Vagina (tissue), 2 donors: ENCODE measurements around the gene USH2A.

ENCODE experiments used
- POLR2A ChIP-seq, 2 donors: fragments of 450-650 bp; IDR thresholded peaks; one replicate each; pipeline ENCODE4 v1.6.1; 2017; ENCODE audit warnings: antibody characterized with exemption in 2 of 2, mild to moderate bottlenecking in 2 of 2, moderate library complexity in 2 of 2
- POLR2AphosphoS5 ChIP-seq, 2 donors: sonication (generic); formaldehyde crosslinking; IDR thresholded peaks; one replicate each; pipeline ENCODE4 v1.9.0; 2017; ENCODE audit warnings: antibody characterized with exemption in 2 of 2, mild to moderate bottlenecking in 2 of 2, low read depth in 1 of 2; ENCODE audit not compliant: insufficient read depth in 1 of 2
- TF ChIP-seq, protein P1 (sequence below), 3 experiments: fragments of 450-650 bp in 2 of 3; fragments of 200-600 bp in 1 of 3; sonication (generic) in 1 of 3; IDR thresholded peaks; one replicate each; pipeline ENCODE4 v1.5.1; 2017 to 2019; ENCODE audit warnings: antibody characterized with exemption in 3 of 3, mild to moderate bottlenecking in 2 of 3, moderate library complexity in 2 of 3

DNA sequence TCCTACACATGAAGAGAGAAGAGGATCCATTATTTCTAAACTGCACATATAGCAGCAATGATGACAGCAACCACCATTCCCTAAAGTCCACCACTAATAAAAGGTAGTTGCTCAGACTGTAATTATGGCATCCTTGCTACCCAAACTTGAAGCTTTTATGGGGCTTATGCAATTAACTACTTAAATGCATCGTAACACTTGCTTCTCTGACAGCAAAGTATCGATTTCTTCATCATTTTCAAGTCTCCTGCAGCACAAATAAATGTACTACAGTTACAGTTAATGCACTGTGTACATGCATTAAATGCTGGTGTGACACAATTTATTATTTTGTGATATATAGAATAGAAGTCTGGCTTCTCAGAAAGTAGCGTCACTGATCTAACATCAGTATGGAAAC is 241.7 kb downstream of the USH2A start:
- TF ChIP-seq, protein P1, sequence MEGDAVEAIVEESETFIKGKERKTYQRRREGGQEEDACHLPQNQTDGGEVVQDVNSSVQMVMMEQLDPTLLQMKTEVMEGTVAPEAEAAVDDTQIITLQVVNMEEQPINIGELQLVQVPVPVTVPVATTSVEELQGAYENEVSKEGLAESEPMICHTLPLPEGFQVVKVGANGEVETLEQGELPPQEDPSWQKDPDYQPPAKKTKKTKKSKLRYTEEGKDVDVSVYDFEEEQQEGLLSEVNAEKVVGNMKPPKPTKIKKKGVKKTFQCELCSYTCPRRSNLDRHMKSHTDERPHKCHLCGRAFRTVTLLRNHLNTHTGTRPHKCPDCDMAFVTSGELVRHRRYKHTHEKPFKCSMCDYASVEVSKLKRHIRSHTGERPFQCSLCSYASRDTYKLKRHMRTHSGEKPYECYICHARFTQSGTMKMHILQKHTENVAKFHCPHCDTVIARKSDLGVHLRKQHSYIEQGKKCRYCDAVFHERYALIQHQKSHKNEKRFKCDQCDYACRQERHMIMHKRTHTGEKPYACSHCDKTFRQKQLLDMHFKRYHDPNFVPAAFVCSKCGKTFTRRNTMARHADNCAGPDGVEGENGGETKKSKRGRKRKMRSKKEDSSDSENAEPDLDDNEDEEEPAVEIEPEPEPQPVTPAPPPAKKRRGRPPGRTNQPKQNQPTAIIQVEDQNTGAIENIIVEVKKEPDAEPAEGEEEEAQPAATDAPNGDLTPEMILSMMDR (IDR thresholded peaks at IDR 0.05), result no peak
- no peak for TF ChIP-seq POLR2A (IDR thresholded peaks at IDR 0.05)
- TF ChIP-seq POLR2AphosphoS5 (IDR thresholded peaks at IDR 0.05; ENCODE audit: insufficient read depth in 1 of 2, low read depth in 1 of 2), result no peak
